GM12801 (cell line): ENCODE results near the gene GHR.

Experiments
- CTCF ChIP-seq: IDR thresholded peaks from one replicate; pipeline ENCODE4 v1.5.1; 2011; ENCODE audit warnings: control low read depth; ENCODE audit not compliant: insufficient read length; ENCODE audit errors: extremely low read depth

The GHR gene

GRCh38 chr5:42566652-42567295, 143.5 kb downstream of the GHR start:
- no peak for TF ChIP-seq CTCF

- no peak for TF ChIP-seq CTCF
Observed at GRCh38 chr5:42569325-42569724, 146.1 kb downstream of the GHR start.

GRCh38 chr5:42569953-42570548, 146.8 kb downstream of the GHR start:
- no peak for TF ChIP-seq CTCF

GRCh38 chr5:42570966-42571960, 148.0 kb downstream of the GHR start:
- TF ChIP-seq CTCF = no peak

GRCh38 chr5:42572313-42572712, 149.1 kb downstream of the GHR start:
- no peak for TF ChIP-seq CTCF

- TF ChIP-seq CTCF = no peak
Observed at GRCh38 chr5:42573386-42573785, 150.1 kb downstream of the GHR start.

GRCh38 chr5:42579320-42579719, 156.1 kb downstream of the GHR start:
- no peak for TF ChIP-seq CTCF
